ENCODE measurements around the gene CABYR. TPM values are rescaled to one million over a fixed set of nuclear protein-coding genes. Genes with fewer than 3 reads are reported as not detected.

CABYR gene
- total RNA-seq, 1 donor from 2014 or later = 2.8 TPM

DNA sequence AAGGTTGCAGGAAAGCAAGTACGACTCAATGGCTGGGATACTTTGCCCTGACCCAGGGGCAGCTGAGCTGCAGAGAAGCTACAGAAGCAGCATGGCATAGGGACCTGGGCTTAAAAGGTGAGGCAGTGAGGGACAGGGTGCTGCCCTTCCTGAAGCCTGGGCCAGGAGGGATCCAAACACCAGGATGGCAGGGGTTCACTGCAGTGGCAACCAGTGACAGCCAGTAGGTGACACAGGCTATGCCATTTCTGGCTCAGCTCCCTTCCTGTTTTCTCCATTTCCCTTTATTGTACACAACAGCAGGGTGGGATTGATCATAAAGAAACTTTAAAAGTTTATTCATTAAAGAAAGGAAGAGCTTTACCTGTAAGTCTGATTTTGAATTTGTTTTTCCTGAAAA, 48.8 kb downstream of the CABYR start:
- Mint-ChIP-seq H3K27ac (no peak overlapping the region), H3K36me3 (ENCODE audit: low read depth) (no peaks in the 10 kb centered on the region), H3K9me3 (no peaks in the 10 kb centered on the region), H3K4me1 (peaks cover 21% of the 10 kb centered on the region), H3K27me3 (peaks cover 12% of the 10 kb centered on the region), H3K4me3 (no peak overlapping the region)
- intact Hi-C loops (cut with micrococcal nuclease) = no loop called here
- TF ChIP-seq, protein P1, sequence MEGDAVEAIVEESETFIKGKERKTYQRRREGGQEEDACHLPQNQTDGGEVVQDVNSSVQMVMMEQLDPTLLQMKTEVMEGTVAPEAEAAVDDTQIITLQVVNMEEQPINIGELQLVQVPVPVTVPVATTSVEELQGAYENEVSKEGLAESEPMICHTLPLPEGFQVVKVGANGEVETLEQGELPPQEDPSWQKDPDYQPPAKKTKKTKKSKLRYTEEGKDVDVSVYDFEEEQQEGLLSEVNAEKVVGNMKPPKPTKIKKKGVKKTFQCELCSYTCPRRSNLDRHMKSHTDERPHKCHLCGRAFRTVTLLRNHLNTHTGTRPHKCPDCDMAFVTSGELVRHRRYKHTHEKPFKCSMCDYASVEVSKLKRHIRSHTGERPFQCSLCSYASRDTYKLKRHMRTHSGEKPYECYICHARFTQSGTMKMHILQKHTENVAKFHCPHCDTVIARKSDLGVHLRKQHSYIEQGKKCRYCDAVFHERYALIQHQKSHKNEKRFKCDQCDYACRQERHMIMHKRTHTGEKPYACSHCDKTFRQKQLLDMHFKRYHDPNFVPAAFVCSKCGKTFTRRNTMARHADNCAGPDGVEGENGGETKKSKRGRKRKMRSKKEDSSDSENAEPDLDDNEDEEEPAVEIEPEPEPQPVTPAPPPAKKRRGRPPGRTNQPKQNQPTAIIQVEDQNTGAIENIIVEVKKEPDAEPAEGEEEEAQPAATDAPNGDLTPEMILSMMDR (IDR thresholded peaks at IDR 0.05) = no peak
- ATAC-seq (ENCODE audit: low read depth) (no peak), DNase-seq (no peak)
- POLR2A ChIA-PET = interaction anchor here (0.5 to 1.5 kb wide), 3 partner anchors 11 to 1340 kb away, joined by 3 to 4 read pairs (median 4); partner anchors contain the start of gene CABYR
- CTCF ChIA-PET = interaction anchor here (1.0 to 3.5 kb wide), 3 partner anchors 9 to 49 kb away, joined by 3 to 28 read pairs (median 5); partner anchors contain the start of gene CABYR

DNA sequence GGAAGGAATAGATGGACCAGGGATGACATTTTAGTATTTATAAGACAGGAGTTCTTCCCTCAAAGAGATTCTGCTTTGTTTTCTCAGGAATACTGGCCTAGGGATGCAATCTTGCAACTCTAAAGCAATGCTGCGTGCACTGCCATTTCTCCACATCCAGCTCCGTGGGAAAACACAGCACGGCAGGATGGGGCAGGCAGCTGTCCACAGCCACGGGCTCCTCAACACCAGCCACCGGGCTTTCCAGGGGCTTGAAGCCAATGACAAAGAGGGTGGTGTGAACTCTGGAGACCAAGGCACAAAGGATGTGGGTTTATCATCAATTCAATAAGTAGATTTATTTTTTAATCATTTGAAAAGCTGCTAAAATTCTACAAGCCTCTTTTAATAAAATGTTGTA, 49.3 kb downstream of the CABYR start:
- Mint-ChIP-seq H3K27ac (no peak overlapping the region), H3K4me3 (no peak overlapping the region), H3K9me3 (no peaks in the 10 kb centered on the region), H3K27me3 (peaks cover 13% of the 10 kb centered on the region), H3K36me3 (ENCODE audit: low read depth) (no peaks in the 10 kb centered on the region), H3K4me1 (peaks cover 21% of the 10 kb centered on the region)
- no peak for DNase-seq
- TF ChIP-seq, protein P1 (IDR thresholded peaks at IDR 0.05) = no peak
- CTCF ChIA-PET = interaction anchor here (1.6 to 3.5 kb wide), 2 partner anchors 11 to 50 kb away, joined by 5 to 28 read pairs; partner anchors contain the start of gene CABYR
- intact Hi-C loops (cut with micrococcal nuclease) = no loop called here
- POLR2A ChIA-PET = no interaction called here
- ATAC-seq (ENCODE audit: low read depth) = no peak

DNA sequence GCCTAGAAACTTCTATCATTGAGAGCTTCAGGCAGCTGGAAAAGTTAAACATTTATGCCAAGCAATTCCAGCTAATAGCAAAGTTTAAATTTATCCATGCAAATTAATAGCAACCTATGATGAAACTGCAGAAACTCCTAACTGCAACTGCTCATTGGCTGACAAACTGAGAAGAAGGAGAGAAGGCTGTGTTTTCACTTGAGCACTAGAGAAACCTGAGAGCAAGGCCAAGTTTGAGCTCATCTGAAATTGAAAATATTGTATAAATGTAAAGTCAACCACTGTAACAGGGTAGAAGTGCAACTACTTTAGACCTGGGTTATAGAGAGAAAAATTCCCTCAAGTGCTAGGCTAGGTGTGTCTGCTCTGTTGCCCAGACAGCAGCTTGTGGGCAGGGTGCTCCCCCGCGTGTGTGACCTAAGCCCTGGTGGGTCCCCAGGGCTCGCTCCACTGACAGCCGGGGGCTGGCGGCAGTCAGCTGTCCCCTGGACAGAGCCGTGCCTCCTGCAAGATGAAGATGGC, 50.2 kb downstream of the CABYR start:
- ATAC-seq (ENCODE audit: low read depth) = peak; percentile 62
- H3K27me3 Mint-ChIP-seq = peaks cover 13% of the 10 kb centered on the region
- peaks cover 21% of the 10 kb centered on the region for H3K4me1 Mint-ChIP-seq
- no peak overlapping the region for H3K27ac Mint-ChIP-seq
- ChIA-PET POLR2A (no interaction called here), CTCF (interaction anchor here (3.5 kb wide), 1 partner anchor 12 kb away, joined by 28 read pairs; no protein-coding TSS in a partner anchor)
- H3K9me3 Mint-ChIP-seq = no peaks in the 10 kb centered on the region
- TF ChIP-seq, protein P1 (IDR thresholded peaks at IDR 0.05) = no peak
- intact Hi-C loops (cut with micrococcal nuclease) = loop anchor here (1.0 kb wide), 1 partner anchor 12 kb away; no protein-coding TSS in a partner anchor
- no peak for DNase-seq
- H3K4me3 Mint-ChIP-seq = no peak overlapping the region
- no peaks in the 10 kb centered on the region for H3K36me3 Mint-ChIP-seq (ENCODE audit: low read depth)

DNA sequence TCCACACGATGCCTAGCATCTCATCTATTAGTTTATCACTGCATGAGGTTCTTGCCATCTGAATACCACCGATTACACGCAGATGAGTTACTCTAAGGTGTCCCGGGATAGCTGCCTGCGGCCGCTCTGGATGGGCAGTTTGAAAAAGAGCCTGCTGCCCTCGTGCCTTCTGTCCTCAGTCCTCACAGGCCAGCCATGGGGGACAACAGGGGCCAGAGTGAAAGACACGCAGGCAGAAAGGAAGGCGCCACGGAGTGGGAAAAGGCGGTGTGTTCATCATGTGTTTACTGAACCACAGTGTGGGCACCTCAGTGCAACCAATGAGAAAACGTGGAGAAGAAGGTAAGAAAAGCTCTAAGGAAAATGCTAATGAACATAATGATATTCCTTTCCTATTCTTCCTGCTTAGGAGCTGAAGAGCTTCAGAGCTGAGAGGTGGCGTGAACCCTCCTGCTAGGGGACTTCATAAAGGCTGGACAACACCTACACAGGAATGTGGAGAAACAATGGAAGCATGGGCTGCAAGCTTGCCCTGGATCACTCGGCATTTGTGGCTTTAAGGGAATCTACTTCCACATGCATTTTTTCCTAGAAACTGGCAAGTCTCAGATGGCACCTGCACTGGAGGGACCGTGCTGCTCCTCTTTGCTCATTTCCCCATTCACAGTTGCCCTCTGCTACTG, 50.9 kb downstream of the CABYR start:
- DNase-seq (no peak), ATAC-seq (ENCODE audit: low read depth) (no peak)
- ChIA-PET POLR2A (no interaction called here), CTCF (interaction anchor here (3.5 kb wide), 1 partner anchor 13 kb away, joined by 28 read pairs; no protein-coding TSS in a partner anchor)
- peaks cover 13% of the 10 kb centered on the region for H3K27me3 Mint-ChIP-seq
- intact Hi-C loops (cut with micrococcal nuclease) = loop anchor here (1.0 kb wide), 1 partner anchor 13 kb away; no protein-coding TSS in a partner anchor
- TF ChIP-seq, protein P1 (IDR thresholded peaks at IDR 0.05) = no peak
- no peaks in the 10 kb centered on the region for H3K9me3 Mint-ChIP-seq
- peaks cover 21% of the 10 kb centered on the region for H3K4me1 Mint-ChIP-seq
- H3K4me3 Mint-ChIP-seq = no peak overlapping the region
- no peak overlapping the region for H3K27ac Mint-ChIP-seq
- H3K36me3 Mint-ChIP-seq (ENCODE audit: low read depth) = no peaks in the 10 kb centered on the region

DNA sequence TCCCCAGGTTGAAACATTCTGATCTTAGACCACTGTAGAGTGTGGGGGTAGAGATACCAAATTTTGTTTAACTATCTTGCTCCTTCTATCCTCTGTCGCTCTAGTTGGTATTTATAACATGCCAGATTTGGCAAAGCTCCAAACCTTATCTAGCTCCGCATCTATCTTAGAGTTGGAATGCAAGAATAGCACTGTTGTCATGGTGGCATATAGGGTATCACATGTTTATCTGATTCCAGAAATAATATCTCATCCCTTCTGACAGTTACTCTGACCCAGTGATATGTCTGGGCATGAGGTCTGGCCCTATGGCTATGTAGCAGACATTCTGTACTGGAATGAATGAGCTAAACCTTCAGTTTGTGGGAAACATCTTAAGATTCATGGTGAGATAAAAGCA, 51.7 kb downstream of the CABYR start:
- Mint-ChIP-seq H3K36me3 (ENCODE audit: low read depth) (no peaks in the 10 kb centered on the region), H3K4me1 (peaks cover 21% of the 10 kb centered on the region), H3K27me3 (peaks cover 13% of the 10 kb centered on the region), H3K27ac (no peak overlapping the region), H3K4me3 (no peak overlapping the region), H3K9me3 (no peaks in the 10 kb centered on the region)
- DNase-seq (no peak), ATAC-seq (ENCODE audit: low read depth) (no peak)
- ChIA-PET CTCF (interaction anchor here (1.8 kb wide), 1 partner anchor 14 kb away, joined by 10 read pairs; no protein-coding TSS in a partner anchor), POLR2A (no interaction called here)
- intact Hi-C loops (cut with micrococcal nuclease) = no loop called here
- TF ChIP-seq, protein P1 (IDR thresholded peaks at IDR 0.05) = no peak

Data from activated B cell treated with CpG ODN at 0.5 μM for 24 hours (primary cell).